HEK293T (cell line): ENCODE data around the gene MRPS18B.

Experiments
- ARNT ChIP-seq: fragments of 450-650 bp; IDR thresholded peaks from 2 replicates; pipeline ENCODE4 v1.6.1; 2017; ENCODE audit warnings: mild to moderate bottlenecking
- CTBP1 ChIP-seq: fragments of 450-650 bp; IDR thresholded peaks from 2 replicates; pipeline ENCODE4 v1.6.1; 2016; ENCODE audit warnings: borderline replicate concordance
- FOXK2 ChIP-seq: fragments of 450-650 bp; IDR thresholded peaks from 2 replicates; pipeline ENCODE4 v1.6.1; 2016; ENCODE audit warnings: mild to moderate bottlenecking
- FOXM1 ChIP-seq: fragments of 450-650 bp; IDR thresholded peaks from 2 replicates; pipeline ENCODE4 v1.6.1; 2017; ENCODE audit warnings: mild to moderate bottlenecking, borderline replicate concordance
- HDGF ChIP-seq: fragments of 450-650 bp; IDR thresholded peaks from 2 replicates; pipeline ENCODE4 v1.6.1; 2017; ENCODE audit warnings: antibody characterized with exemption, borderline replicate concordance
- L3MBTL2 ChIP-seq: fragments of 450-650 bp; conservative IDR thresholded peaks from 2 replicates; pipeline ENCODE4 v1.6.1; 2016; ENCODE audit warnings: mild to moderate bottlenecking
- NFRKB ChIP-seq: fragments of 450-650 bp; IDR thresholded peaks from 2 replicates; pipeline ENCODE4 v1.6.1; 2016; ENCODE audit warnings: mild to moderate bottlenecking, moderate library complexity
- SP1 ChIP-seq: fragments of 450-650 bp; IDR thresholded peaks from 2 replicates; pipeline ENCODE4 v1.6.1; 2017
- SUZ12 ChIP-seq: fragments of 450-650 bp; IDR thresholded peaks from 2 replicates; pipeline ENCODE4 v1.6.1; 2016; ENCODE audit warnings: mild to moderate bottlenecking

DNA sequence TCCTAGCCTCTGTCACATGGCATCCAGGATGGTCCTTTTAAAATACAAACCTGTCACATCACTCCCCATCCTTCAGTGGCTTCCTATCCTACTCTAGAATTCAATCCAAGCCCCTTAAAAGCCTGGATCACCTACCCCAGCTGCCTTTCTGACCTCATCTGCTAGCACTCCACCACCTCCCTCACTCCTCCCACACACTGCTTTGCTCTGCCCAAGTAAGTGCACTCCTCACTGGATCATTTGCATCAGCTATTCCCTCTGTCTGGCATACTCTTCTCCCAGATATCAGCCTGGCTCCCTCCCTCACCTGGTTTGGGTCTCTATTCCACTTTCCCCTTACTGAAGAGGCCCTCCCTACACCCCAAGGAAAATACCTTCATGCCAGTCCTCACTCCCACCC, 39.8 kb downstream of the MRPS18B start:
- TF ChIP-seq FOXK2 (no peak), SP1 (no peak), SUZ12 (no peak), NFRKB (no peak), ARNT (no peak), L3MBTL2 (no peak), FOXM1 (no peak), CTBP1 (no peak), HDGF (no peak)
